HepG2 (cell line): ENCODE measurements around the gene ADIPOR1. TPM values are rescaled to one million over a fixed set of nuclear protein-coding genes. Genes with fewer than 3 reads are reported as not detected.

Source experiments
- ARNTL ChIP-seq: sonication (generic); formaldehyde crosslinking; IDR thresholded peaks from 2 replicates; pipeline ENCODE4 v1.4.0; 2020; ENCODE audit warnings: mild to moderate bottlenecking, missing genetic modification reagents
- HOXA3 ChIP-seq: sonication (generic); formaldehyde crosslinking; IDR thresholded peaks from 2 replicates; pipeline ENCODE4 v1.5.0; 2020; ENCODE audit warnings: missing genetic modification reagents
- KDM3A ChIP-seq: IDR thresholded peaks from 2 replicates; pipeline ENCODE4 v1.6.1; 2018; ENCODE audit warnings: low read depth, missing compliant biosample characterization
- MAFF ChIP-seq: IDR thresholded peaks from 2 replicates; pipeline ENCODE4 v1.6.1; 2011; ENCODE audit warnings: low read depth, low read length, improper control_type of control experiment
- MTA1 ChIP-seq: sonication (generic); formaldehyde crosslinking; IDR thresholded peaks from 2 replicates; pipeline ENCODE4 v1.4.0; 2020; ENCODE audit warnings: missing genetic modification reagents, mild to moderate bottlenecking, borderline replicate concordance
- NFATC3 ChIP-seq: sonication (generic); formaldehyde crosslinking; IDR thresholded peaks from 2 replicates; pipeline ENCODE4 v1.5.1; 2020; ENCODE audit warnings: mild to moderate bottlenecking, missing genetic modification reagents
- NFIC ChIP-seq: IDR thresholded peaks from 2 replicates; pipeline ENCODE4 v1.6.1; 2012; ENCODE audit warnings: mild to moderate bottlenecking, low read length, inconsistent platforms
- RFXAP ChIP-seq: sonication (generic); formaldehyde crosslinking; IDR thresholded peaks from 2 replicates; pipeline ENCODE4 v1.4.0; 2020; ENCODE audit warnings: missing genetic modification reagents, borderline replicate concordance
- SETDB1 ChIP-seq: sonication (generic); formaldehyde crosslinking; IDR thresholded peaks from 2 replicates; pipeline ENCODE4 v1.5.1; 2020; ENCODE audit warnings: missing genetic modification reagents, mild to moderate bottlenecking, borderline replicate concordance
- SP2 ChIP-seq: sonication (generic); formaldehyde crosslinking; IDR thresholded peaks from 2 replicates; pipeline ENCODE4 v1.5.1; 2020; ENCODE audit warnings: mild to moderate bottlenecking, missing genetic modification reagents
- ZBTB25 ChIP-seq: IDR thresholded peaks from 2 replicates; pipeline ENCODE4 v1.6.1; 2018; ENCODE audit warnings: missing genetic modification reagents
- ZC3H4 ChIP-seq: sonication (generic); formaldehyde crosslinking; IDR thresholded peaks from 2 replicates; pipeline ENCODE4 v1.4.0; 2020; ENCODE audit warnings: missing genetic modification reagents, borderline replicate concordance
- ZFX ChIP-seq: sonication (generic); formaldehyde crosslinking; IDR thresholded peaks from 2 replicates; pipeline ENCODE4 v1.4.0; 2020; ENCODE audit warnings: mild to moderate bottlenecking, low read depth, missing genetic modification reagents, moderate library complexity
- ZMYM2 ChIP-seq: sonication (generic); formaldehyde crosslinking; IDR thresholded peaks from 2 replicates; pipeline ENCODE4 v1.8.0; 2022; ENCODE audit warnings: mild to moderate bottlenecking, missing genetic modification reagents
- ZNF20 ChIP-seq: sonication (generic); formaldehyde crosslinking; IDR thresholded peaks from 2 replicates; pipeline ENCODE4 v1.4.0; 2020; ENCODE audit warnings: mild to moderate bottlenecking, moderate library complexity, missing genetic modification reagents
- ZNF282 ChIP-seq: fragments of 450-650 bp; IDR thresholded peaks from 2 replicates; pipeline ENCODE4 v1.6.1; 2018; ENCODE audit not compliant: partially characterized antibody
- ZNF569 ChIP-seq: sonication (generic); formaldehyde crosslinking; IDR thresholded peaks from 2 replicates; pipeline ENCODE4 v1.5.0; 2020; ENCODE audit warnings: mild to moderate bottlenecking, missing genetic modification reagents, moderate library complexity, borderline replicate concordance
- ZNF639 ChIP-seq: conservative IDR thresholded peaks from 2 replicates; pipeline ENCODE4 v1.6.1; 2018; ENCODE audit warnings: missing genetic modification reagents
- ZNF672 ChIP-seq: sonication (generic); formaldehyde crosslinking; IDR thresholded peaks from 2 replicates; pipeline ENCODE4 v1.8.1; 2022; ENCODE audit warnings: missing genetic modification reagents
- ZNF740 ChIP-seq: sonication (generic); formaldehyde crosslinking; IDR thresholded peaks from 2 replicates; pipeline ENCODE4 v1.4.0; 2020; ENCODE audit warnings: missing genetic modification reagents
- ZNF839 ChIP-seq: sonication (generic); formaldehyde crosslinking; IDR thresholded peaks from 2 replicates; pipeline ENCODE4 v1.4.0; 2020; ENCODE audit warnings: missing genetic modification reagents, mild to moderate bottlenecking, borderline replicate concordance
- ZSCAN20 ChIP-seq: sonication (generic); formaldehyde crosslinking; IDR thresholded peaks from 2 replicates; pipeline ENCODE4 v1.4.0; 2020; ENCODE audit warnings: missing genetic modification reagents, mild to moderate bottlenecking, borderline replicate concordance
- ZSCAN5A ChIP-seq: sonication (generic); formaldehyde crosslinking; IDR thresholded peaks from 2 replicates; pipeline ENCODE4 v1.8.0; 2022; ENCODE audit warnings: mild to moderate bottlenecking, missing genetic modification reagents, borderline replicate concordance
- polyA plus RNA-seq, 8 experiments: library from polyadenylated mRNA; depleted of rRNA in 3 of 8; stranded (reverse) in 7 of 8; unstranded in 1 of 8; fragments of >200 nt; fragmentation: Illumina TruSeq in 4 of 8; extraction: Trizol in 4 of 8; gene quantifications; 2 replicates each; pipeline versions ENCODE4 v1.2.1 to v1.2.3, GENCODE V29; 2011 to 2016; ENCODE audit warnings: low read depth in 4 of 8, missing spikeins in 1 of 8, mixed read lengths in 1 of 8; ENCODE audit not compliant: insufficient read depth in 1 of 8
- total RNA-seq, 5 experiments: library from RNA; depleted of rRNA; stranded (reverse); fragments of >200 nt; fragmentation: Illumina TruSeq; extraction: Trizol; gene quantifications; 2 replicates each; pipeline ENCODE4 v1.2.3, GENCODE V29; 2016; ENCODE audit warnings: low read depth in 1 of 5
- TF ChIP-seq, protein P1 (sequence below): sonication (generic); formaldehyde crosslinking; IDR thresholded peaks from 2 replicates; pipeline ENCODE4 v1.4.0; 2020; ENCODE audit warnings: mild to moderate bottlenecking, low read depth, missing genetic modification reagents

ADIPOR1 gene
- total and polyA plus RNA-seq, 2 of the 13 experiments (the other 11 are each of a cell fraction or from before 2014, with no cell fraction given) = 60.0 to 141 TPM

DNA sequence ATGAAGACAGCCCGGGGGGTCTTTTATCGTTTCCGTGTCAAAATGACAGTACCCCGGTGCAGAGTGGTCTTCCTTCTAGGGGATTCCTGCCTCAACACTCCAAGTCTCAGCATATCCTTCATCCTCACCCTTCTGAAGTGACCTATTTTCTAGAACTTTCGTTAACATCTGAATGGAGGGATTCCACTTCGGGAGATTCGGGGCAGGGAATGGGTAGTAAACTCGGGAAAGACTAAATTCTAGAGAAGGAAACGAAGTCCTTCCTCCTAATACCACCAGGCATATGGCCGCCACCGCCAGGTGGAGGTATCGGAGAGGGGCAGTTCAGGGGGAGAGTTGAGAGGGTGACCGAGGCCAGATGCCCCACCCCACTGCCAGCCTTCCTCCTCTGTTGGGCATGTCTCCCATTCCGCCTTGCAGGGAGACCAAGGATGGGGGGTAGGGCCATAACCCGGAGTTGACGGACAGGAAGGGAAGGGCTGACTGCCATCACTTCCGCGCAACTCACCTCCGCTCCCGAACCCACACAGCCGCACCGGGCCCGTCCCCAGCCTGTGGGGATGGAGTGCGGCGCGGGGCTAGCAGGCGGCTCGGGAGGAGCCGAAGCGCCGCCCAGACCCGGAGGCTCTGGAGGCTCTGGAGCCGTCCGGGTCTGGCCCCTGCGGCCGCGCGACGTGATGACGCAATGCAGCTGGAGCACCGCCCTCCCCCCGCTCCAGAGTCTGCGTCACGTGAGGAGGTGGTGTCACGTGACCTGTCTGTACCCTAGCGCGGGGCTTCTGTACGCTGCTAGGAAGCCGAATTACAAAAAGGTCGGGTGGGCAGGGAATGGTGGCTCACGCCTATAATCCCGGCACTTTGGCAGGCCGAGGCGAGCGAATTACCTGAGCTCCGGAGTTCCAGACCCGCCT lies 31.3 kb downstream of the ADIPOR1 start, which contains the start of gene KLHL12 (continued):
- TF ChIP-seq ZFX (CRISPR knock-in tag) (peak; percentile 87), ZNF569 (CRISPR knock-in tag) (no peak), SP2 (CRISPR knock-in tag) (no peak), HOXA3 (CRISPR knock-in tag) (peak; percentile 97), ZNF639 (CRISPR knock-in tag) (peak; percentile 92; the same call in 1 of the 2 replicates), MTA1 (CRISPR knock-in tag) (peak; percentile 73; the same call in 1 of the 2 replicates), ZNF740 (CRISPR knock-in tag) (peak; percentile 79; the same call in 1 of the 2 replicates), KDM3A (CRISPR knock-in tag) (peak; percentile 96), ZMYM2 (peak; percentile 90), ZBTB25 (CRISPR knock-in tag) (peak; percentile 88), SETDB1 (CRISPR knock-in tag) (no peak), ZC3H4 (CRISPR knock-in tag) (peak; percentile 58; the same call in 1 of the 2 replicates), ZSCAN20 (CRISPR knock-in tag) (no peak), ZSCAN5A (CRISPR knock-in tag) (no peak), ZNF20 (no peak), MAFF (no peak), NFATC3 (CRISPR knock-in tag) (0 out of 2 replicates have a peak, but pooled peaks have one; percentile 65), ZNF672 (no peak), NFIC (peak; percentile 33; the same call in 1 of the 2 replicates), ZNF282 (no peak), ZNF839 (CRISPR knock-in tag) (peak; percentile 63; the same call in 1 of the 2 replicates), ARNTL (0 out of 2 replicates have a peak, but pooled peaks have one; percentile 78), RFXAP (peak; percentile 76; the same call in 1 of the 2 replicates)
- TF ChIP-seq, protein P1, sequence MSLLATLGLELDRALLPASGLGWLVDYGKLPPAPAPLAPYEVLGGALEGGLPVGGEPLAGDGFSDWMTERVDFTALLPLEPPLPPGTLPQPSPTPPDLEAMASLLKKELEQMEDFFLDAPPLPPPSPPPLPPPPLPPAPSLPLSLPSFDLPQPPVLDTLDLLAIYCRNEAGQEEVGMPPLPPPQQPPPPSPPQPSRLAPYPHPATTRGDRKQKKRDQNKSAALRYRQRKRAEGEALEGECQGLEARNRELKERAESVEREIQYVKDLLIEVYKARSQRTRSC (CRISPR knock-in tag) = 0 out of 2 replicates have a peak, but pooled peaks have one; percentile 47
